AG09319 (cell line): Measurements from ENCODE around the gene ARL15.

Source experiments
- DNase-seq: peaks from one replicate; pipeline ENCODE4 v3.0.0-alpha.2; 2010; ENCODE audit warnings: low read depth; ENCODE audit errors: extremely low read depth
- TF ChIP-seq, protein P1 (sequence below): IDR thresholded peaks from 2 replicates; pipeline ENCODE4 v1.5.1; 2011; ENCODE audit warnings: low read depth, mild to moderate bottlenecking, inconsistent platforms, low read length, moderate library complexity

Gene ARL15

DNA sequence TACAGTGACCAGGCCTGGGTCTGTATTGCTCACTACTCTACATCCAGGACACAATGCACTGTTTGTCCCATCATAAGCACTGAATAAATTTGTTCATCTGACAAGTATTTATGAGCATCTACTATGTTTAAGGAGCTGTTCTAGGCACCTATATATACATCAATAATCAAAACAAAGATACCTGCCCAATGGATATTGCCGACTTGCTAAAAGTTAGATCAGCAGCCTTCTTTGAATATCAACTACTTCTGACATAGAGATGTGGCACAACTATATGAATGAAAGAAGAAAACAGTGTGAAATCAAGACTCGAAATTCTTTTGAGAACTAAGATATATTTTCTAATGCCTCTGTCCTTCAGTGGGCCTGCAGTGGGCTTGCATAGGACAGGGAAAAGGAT, 215.7 kb downstream of the ARL15 start:
- no peak for DNase-seq
- TF ChIP-seq, protein P1, sequence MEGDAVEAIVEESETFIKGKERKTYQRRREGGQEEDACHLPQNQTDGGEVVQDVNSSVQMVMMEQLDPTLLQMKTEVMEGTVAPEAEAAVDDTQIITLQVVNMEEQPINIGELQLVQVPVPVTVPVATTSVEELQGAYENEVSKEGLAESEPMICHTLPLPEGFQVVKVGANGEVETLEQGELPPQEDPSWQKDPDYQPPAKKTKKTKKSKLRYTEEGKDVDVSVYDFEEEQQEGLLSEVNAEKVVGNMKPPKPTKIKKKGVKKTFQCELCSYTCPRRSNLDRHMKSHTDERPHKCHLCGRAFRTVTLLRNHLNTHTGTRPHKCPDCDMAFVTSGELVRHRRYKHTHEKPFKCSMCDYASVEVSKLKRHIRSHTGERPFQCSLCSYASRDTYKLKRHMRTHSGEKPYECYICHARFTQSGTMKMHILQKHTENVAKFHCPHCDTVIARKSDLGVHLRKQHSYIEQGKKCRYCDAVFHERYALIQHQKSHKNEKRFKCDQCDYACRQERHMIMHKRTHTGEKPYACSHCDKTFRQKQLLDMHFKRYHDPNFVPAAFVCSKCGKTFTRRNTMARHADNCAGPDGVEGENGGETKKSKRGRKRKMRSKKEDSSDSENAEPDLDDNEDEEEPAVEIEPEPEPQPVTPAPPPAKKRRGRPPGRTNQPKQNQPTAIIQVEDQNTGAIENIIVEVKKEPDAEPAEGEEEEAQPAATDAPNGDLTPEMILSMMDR, result no peak

DNA sequence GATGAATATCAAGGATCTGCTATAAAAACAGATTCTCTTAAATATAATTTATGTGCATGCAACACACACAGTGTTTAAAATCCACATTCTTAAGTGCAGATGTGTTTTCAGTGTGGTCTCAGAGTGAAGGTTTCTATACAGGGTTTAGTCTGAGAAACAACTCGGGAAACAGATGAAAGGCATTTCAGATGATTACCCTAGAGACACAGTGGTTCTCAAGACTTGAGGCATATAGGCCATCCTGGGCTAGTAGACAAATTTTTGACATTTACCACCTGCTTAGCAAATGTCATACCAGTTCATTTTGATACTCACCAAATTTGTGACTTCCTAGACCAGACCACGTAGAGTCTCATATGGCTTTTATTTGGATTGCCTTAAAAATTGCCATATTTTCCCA, 216.5 kb downstream of the ARL15 start:
- TF ChIP-seq, protein P1, result no peak
- no peak for DNase-seq

DNA sequence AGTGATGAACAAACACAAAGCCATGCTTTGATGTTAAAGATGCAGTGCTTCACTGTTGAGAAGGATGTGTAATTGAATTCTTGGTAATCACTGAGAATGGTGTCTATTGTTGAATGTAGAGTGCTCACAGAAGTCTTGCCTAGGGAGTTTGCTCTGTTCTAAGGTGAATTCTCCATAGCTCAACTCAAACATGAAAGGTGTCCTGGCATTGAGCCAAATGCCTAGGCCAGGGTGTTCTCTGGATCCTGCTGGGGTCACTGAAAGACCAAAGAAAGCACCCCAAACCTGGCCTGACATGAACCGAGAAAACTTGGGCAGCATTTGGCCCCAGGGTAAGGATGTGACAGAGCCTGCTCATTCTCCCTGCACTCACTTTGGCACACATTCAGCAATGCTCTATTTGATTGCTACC, 217.3 kb downstream of the ARL15 start:
- DNase-seq, result no peak
- TF ChIP-seq, protein P1, result no peak

DNA sequence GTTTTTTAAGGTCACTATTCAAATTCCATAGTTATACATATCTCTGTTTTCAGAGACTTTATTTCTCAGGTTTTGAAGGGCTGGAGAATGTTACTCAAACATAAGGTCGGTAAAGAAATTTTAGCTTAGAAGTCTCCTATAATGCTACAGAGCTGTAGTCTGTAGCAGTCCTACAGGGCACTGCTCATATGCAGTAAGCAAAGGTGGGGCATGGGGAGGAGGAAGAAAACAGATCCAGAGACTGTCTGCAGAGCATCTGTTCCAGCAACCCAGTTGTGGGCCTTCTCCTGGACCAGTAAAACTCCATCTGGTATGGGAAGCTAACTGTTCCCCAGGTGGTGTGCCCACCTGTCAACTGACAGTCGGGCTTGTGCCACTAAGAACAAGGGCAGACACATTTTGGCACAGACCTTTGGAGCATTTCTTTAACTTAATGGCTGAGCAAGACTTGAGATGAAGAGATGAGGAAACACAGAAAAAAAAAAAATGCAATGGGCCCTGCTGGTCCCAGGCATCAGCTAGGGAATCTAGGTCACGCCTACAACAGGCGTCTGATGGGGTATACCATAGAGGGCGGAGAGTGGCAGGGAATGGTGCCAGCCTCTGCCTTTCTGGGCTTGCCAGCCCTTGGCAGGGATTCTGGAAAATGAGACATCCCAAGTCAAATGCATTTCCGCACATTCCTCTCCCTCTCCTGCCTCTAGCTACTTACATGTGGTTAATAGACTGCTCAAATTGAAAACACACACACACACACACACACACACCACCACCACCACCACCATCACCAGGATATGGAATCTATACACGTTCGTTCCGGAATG, 218.9 kb downstream of the ARL15 start:
- DNase-seq, result no peak
- TF ChIP-seq, protein P1, result no peak

DNA sequence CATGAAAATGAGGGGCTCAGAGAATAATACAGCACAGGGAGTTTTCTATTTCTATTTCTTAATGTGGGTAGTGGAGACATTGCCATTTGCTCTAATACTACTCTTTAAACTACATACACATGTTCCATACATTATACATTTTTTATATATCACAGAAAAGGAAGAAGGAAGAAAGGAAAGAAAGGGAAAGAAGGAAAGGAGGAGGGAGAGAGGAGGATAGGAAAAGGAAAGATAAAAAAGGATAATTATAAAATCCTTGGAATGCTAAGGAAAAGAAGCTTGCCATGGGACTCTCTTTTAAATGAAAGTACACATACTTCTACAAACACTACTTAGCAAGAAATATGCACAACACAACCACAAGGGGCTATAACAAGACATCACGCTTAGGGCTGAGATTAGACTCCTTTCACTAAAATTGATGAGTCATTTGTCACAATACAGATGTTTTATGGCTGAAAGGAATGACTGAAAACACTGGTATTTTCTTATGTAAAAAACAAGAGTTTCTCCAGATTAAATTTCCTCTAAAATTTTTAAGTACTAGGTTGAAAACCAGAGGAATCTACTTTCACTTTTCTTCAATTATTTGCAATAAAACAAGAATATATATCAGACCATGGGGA, 219.8 kb downstream of the ARL15 start:
- TF ChIP-seq, protein P1, result peak; percentile 49
- DNase-seq, result peak; percentile 80

DNA sequence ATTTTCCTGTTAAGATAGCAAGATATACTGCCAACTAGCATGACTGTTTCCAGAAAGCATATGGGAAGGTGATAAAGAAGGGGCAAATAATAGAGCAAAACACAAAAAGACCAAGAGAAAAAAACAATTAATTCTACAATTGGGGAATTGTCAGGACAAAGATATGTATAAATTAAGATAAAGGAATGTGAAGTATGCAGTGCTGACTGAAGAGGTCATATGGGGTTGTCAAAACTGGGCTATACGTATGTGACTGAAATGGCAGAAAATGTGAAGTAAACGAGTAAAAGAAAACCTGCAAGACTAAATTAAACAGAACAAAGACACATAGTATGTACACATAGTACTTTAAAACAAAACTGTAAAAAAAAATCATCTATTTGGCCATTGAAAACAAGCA, 222.3 kb downstream of the ARL15 start:
- DNase-seq, result no peak
- TF ChIP-seq, protein P1, result no peak

DNA sequence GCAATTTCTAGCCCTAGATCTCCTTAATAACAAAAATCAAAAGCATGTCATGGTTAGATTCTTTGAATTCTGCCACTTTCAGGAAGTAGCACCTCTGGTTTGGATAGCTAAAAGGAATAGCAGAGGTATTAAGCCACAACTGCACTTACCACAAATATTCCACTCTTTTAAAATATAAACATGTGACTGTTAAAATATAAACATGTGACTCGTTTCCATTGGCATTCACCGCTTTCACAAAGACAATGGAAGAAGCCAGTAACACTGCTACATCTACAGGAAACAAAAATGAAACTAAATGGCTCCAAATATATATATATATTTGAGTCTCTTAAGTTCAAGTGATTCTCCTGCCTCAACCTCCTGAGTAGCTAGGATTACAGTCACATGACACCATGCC, 222.9 kb downstream of the ARL15 start:
- TF ChIP-seq, protein P1, result no peak
- DNase-seq, result peak; percentile 53
